Sigmoid colon (tissue), 4 donors: Measurements from ENCODE around the gene CHTOP.

Source experiments
- CTCF ChIP-seq, 4 experiments: fragments of 450-650 bp in 3 of 4; fragments of 200-600 bp in 1 of 4; IDR thresholded peaks; one replicate each; pipeline ENCODE4 v1.5.1; 2016 to 2019; ENCODE audit warnings: antibody characterized with exemption in 4 of 4, mild to moderate bottlenecking in 3 of 4, moderate library complexity in 2 of 4
- POLR2A ChIP-seq, 2 donors: fragments of 450-650 bp; IDR thresholded peaks; one replicate each; pipeline ENCODE4 v1.6.1; 2016; ENCODE audit warnings: antibody characterized with exemption in 2 of 2, mild to moderate bottlenecking in 2 of 2, moderate library complexity in 2 of 2
- POLR2AphosphoS5 ChIP-seq, 4 donors: sonication (generic); formaldehyde crosslinking; IDR thresholded peaks; one replicate each; pipeline ENCODE4 v1.6.1; 2017; ENCODE audit warnings: antibody characterized with exemption in 4 of 4

GRCh38 chr1:153606194-153606593 lies 27.7 kb upstream of the CHTOP start:
- TF ChIP-seq POLR2A (IDR thresholded peaks at IDR 0.05) (no peak), POLR2AphosphoS5 (IDR thresholded peaks at IDR 0.05) (no peak), CTCF (IDR thresholded peaks at IDR 0.05) (no peak)
